Parathyroid adenoma (tissue), 2 donors: ENCODE results near the gene GRIK3.

ENCODE experiments used
- H2AFZ ChIP-seq: fragments of 300-600 bp; sonication (generic); one replicate; pipeline ENCODE4 v1.7.0; 2017; ENCODE audit warnings: antibody characterized with exemption, mild to moderate bottlenecking
- H3K27ac ChIP-seq: fragments of 300-600 bp; sonication (generic); one replicate; pipeline ENCODE4 v1.7.0; 2017
- H3K27me3 ChIP-seq: fragments of 300-600 bp; sonication (generic); one replicate; pipeline ENCODE4 v1.7.0; 2017; ENCODE audit warnings: low read length; ENCODE audit not compliant: control insufficient read depth, insufficient read depth
- H3K36me3 ChIP-seq: fragments of 300-600 bp; sonication (generic); one replicate; pipeline ENCODE4 v1.7.0; 2017; ENCODE audit warnings: low read length; ENCODE audit not compliant: control insufficient read depth, insufficient read depth
- H3K4me1 ChIP-seq: fragments of 300-600 bp; sonication (generic); one replicate; pipeline ENCODE4 v1.7.0; 2017; ENCODE audit warnings: control low read depth
- H3K4me2 ChIP-seq: fragments of 300-600 bp; sonication (generic); one replicate; pipeline ENCODE4 v1.7.0; 2017; ENCODE audit warnings: low read length
- H3K4me3 ChIP-seq: fragments of 300-600 bp; sonication (generic); one replicate; pipeline ENCODE4 v1.7.0; 2017; ENCODE audit warnings: low read depth, low read length
- H3K79me2 ChIP-seq: fragments of 300-600 bp; sonication (generic); one replicate; pipeline ENCODE4 v1.7.0; 2017; ENCODE audit warnings: control low read depth
- H3K9ac ChIP-seq: fragments of 300-600 bp; sonication (generic); one replicate; pipeline ENCODE4 v1.7.0; 2017; ENCODE audit warnings: mild to moderate bottlenecking
- H3K9me3 ChIP-seq: fragments of 300-600 bp; sonication (generic); one replicate; pipeline ENCODE4 v1.7.0; 2017; ENCODE audit warnings: low read length; ENCODE audit not compliant: control insufficient read depth
- CTCF ChIP-seq: fragments of 300-600 bp; sonication (generic); IDR thresholded peaks from one replicate; pipeline ENCODE4 v1.7.0; 2017; ENCODE audit warnings: antibody characterized with exemption, mild to moderate bottlenecking
- donor health status: primary hyperparathyroidism.

Gene GRIK3

GRCh38 chr1:36956570-36956969 lies 77.7 kb downstream of the GRIK3 start:
- Histone ChIP-seq H2AFZ (no peak overlapping the region), H3K27me3 (no peaks in the 10 kb centered on the region), H3K4me1 (no peaks in the 10 kb centered on the region), H3K79me2 (no peaks in the 10 kb centered on the region), H3K4me3 (no peak overlapping the region), H3K9ac (no peak overlapping the region), H3K36me3 (no peaks in the 10 kb centered on the region), H3K27ac (no peak overlapping the region), H3K4me2 (no peak overlapping the region), H3K9me3 (no peaks in the 10 kb centered on the region)
- TF ChIP-seq CTCF, result no peak

- H3K27ac ChIP-seq, result no peak overlapping the region
- no peak overlapping the region for H3K4me3 ChIP-seq
- no peaks in the 10 kb centered on the region for H3K4me1 ChIP-seq
- no peak overlapping the region for H3K9ac ChIP-seq
- H3K27me3 ChIP-seq, result no peaks in the 10 kb centered on the region
- H3K9me3 ChIP-seq, result no peaks in the 10 kb centered on the region
- H3K79me2 ChIP-seq, result no peaks in the 10 kb centered on the region
- H3K36me3 ChIP-seq, result no peaks in the 10 kb centered on the region
- no peak for TF ChIP-seq CTCF
- no peak overlapping the region for H2AFZ ChIP-seq
- H3K4me2 ChIP-seq, result no peak overlapping the region
Measured at GRCh38 chr1:36955016-36955415, 79.3 kb downstream of the GRIK3 start.

- Histone ChIP-seq H3K9ac (no peak overlapping the region), H3K36me3 (no peaks in the 10 kb centered on the region), H3K4me1 (no peaks in the 10 kb centered on the region), H3K79me2 (no peaks in the 10 kb centered on the region), H3K4me3 (no peak overlapping the region), H3K27me3 (no peaks in the 10 kb centered on the region), H3K27ac (no peak overlapping the region), H2AFZ (no peak overlapping the region), H3K9me3 (no peaks in the 10 kb centered on the region), H3K4me2 (no peak overlapping the region)
- no peak for TF ChIP-seq CTCF
Measured at GRCh38 chr1:36953061-36953460, 81.3 kb downstream of the GRIK3 start.

- no peak for TF ChIP-seq CTCF
- H3K9ac ChIP-seq, result no peak overlapping the region
- no peak overlapping the region for H3K27ac ChIP-seq
- no peaks in the 10 kb centered on the region for H3K4me1 ChIP-seq
- H3K4me3 ChIP-seq, result no peak overlapping the region
- no peak overlapping the region for H3K4me2 ChIP-seq
- H3K36me3 ChIP-seq, result no peaks in the 10 kb centered on the region
- H3K9me3 ChIP-seq, result no peaks in the 10 kb centered on the region
- H3K27me3 ChIP-seq, result no peaks in the 10 kb centered on the region
- no peak overlapping the region for H2AFZ ChIP-seq
- H3K79me2 ChIP-seq, result no peaks in the 10 kb centered on the region
Measured at GRCh38 chr1:36951761-36952160, 82.6 kb downstream of the GRIK3 start.

GRCh38 chr1:36951292-36951750 lies 83.0 kb downstream of the GRIK3 start:
- H3K27me3 ChIP-seq, result no peaks in the 10 kb centered on the region
- H2AFZ ChIP-seq, result no peak overlapping the region
- no peak overlapping the region for H3K9ac ChIP-seq
- H3K27ac ChIP-seq, result no peak overlapping the region
- no peak for TF ChIP-seq CTCF
- H3K4me2 ChIP-seq, result no peak overlapping the region
- no peaks in the 10 kb centered on the region for H3K36me3 ChIP-seq
- no peak overlapping the region for H3K4me3 ChIP-seq
- H3K4me1 ChIP-seq, result no peaks in the 10 kb centered on the region
- no peaks in the 10 kb centered on the region for H3K79me2 ChIP-seq
- H3K9me3 ChIP-seq, result no peaks in the 10 kb centered on the region
